SK-N-SH (cell line): ENCODE measurements around the gene WBP1. TPM values are rescaled to one million over a fixed set of nuclear protein-coding genes. Genes with fewer than 3 reads are reported as not detected.

Source experiments
- CTCF ChIA-PET: fragments of 300-600, 350-600 bp; formaldehyde crosslinking; extraction: SDS; loops from one replicate; lab custom pipeline; 2021; lab: Yijun Ruan, JAX
- POLR2A ChIA-PET: fragments of 350-600 bp; sonication (Branson Sonifier 250); formaldehyde crosslinking; extraction: SDS; loops from one replicate; lab custom pipeline; 2020; ENCODE audit warnings: antibody characterized with exemption, inconsistent platforms; lab: Yijun Ruan, JAX
- DNase-seq: peaks from one replicate; pipeline ENCODE4 v3.0.0; 2012
- H2AFZ ChIP-seq: fragments of 200-600 bp; sonication (generic); 2 replicates; pipeline ENCODE4 v1.8.1; 2016; ENCODE audit warnings: antibody characterized with exemption, mild to moderate bottlenecking, low read depth
- H3F3A ChIP-seq: fragments of 200-600 bp; sonication (generic); replicated peaks from 2 replicates; pipeline ENCODE3; 2016; ENCODE audit warnings: antibody characterized with exemption, mild to moderate bottlenecking; ENCODE audit not compliant: insufficient read depth
- H3K27ac ChIP-seq, 2 experiments: fragments of 200-500 bp in 1 of 2; fragments of 200-600 bp in 1 of 2; sonication (Bioruptor generic) in 1 of 2; sonication (generic), shearing (Covaris generic) in 1 of 2; 2 replicates each; pipeline versions ENCODE4 v1.5.1 to v1.6.1; 2014 to 2016; ENCODE audit warnings: low read depth in 2 of 2, inconsistent platforms in 1 of 2, low read length in 1 of 2, mild to moderate bottlenecking in 1 of 2, mixed read lengths in 1 of 2
- H3K27me3 ChIP-seq: fragments of 200-600 bp; sonication (generic), shearing (Covaris generic); 2 replicates; pipeline ENCODE4 v1.6.1; 2016; ENCODE audit warnings: mixed run types; ENCODE audit not compliant: insufficient read depth
- H3K36me3 ChIP-seq, 2 experiments: fragments of 200-500 bp in 1 of 2; fragments of 200-600 bp in 1 of 2; sonication (Bioruptor generic) in 1 of 2; sonication (generic) in 1 of 2; replicated peaks in 1 of 2; 2 replicates each; pipeline versions ENCODE3 to v1.5.1; 2014 to 2016; ENCODE audit warnings: low read length in 1 of 2, mild to moderate bottlenecking in 1 of 2; ENCODE audit not compliant: insufficient read depth in 2 of 2, control insufficient read depth in 1 of 2
- H3K4me1 ChIP-seq, 2 experiments: fragments of 200-500 bp in 1 of 2; fragments of 200-600 bp in 1 of 2; sonication (Bioruptor generic) in 1 of 2; sonication (generic), shearing (Covaris generic) in 1 of 2; 2 replicates each; pipeline versions ENCODE4 v1.5.1 to v1.6.1; 2014 to 2016; ENCODE audit warnings: low read depth in 1 of 2, low read length in 1 of 2, mixed run types in 1 of 2; ENCODE audit not compliant: insufficient read depth in 2 of 2, control insufficient read depth in 1 of 2
- H3K4me2 ChIP-seq: fragments of 200-600 bp; sonication (generic), shearing (Covaris generic); 2 replicates; pipeline ENCODE4 v1.6.1; 2017; ENCODE audit warnings: mixed run types
- H3K4me3 ChIP-seq, 2 experiments: fragments of 200-500 bp in 1 of 2; fragments of 200-600 bp in 1 of 2; sonication (Bioruptor generic) in 1 of 2; sonication (generic), shearing (Covaris generic) in 1 of 2; 2 replicates each; pipeline versions ENCODE4 v1.5.1 to v1.8.1; 2014 to 2016; ENCODE audit warnings: low read depth in 2 of 2, inconsistent platforms in 1 of 2, low read length in 1 of 2, mild to moderate bottlenecking in 1 of 2, mixed read lengths in 1 of 2, moderate library complexity in 1 of 2
- H3K79me2 ChIP-seq: fragments of 200-600 bp; sonication (generic); 2 replicates; pipeline ENCODE4 v1.8.1; 2017; ENCODE audit warnings: mild to moderate bottlenecking; ENCODE audit not compliant: insufficient read depth
- H3K9ac ChIP-seq: fragments of 200-600 bp; sonication (generic); 2 replicates; pipeline ENCODE4 v1.6.1; 2017; ENCODE audit warnings: mixed run types
- H3K9me2 ChIP-seq: fragments of 200-600 bp; sonication (generic); 2 replicates; pipeline ENCODE4 v1.6.1; 2017; ENCODE audit warnings: mixed run types
- H3K9me3 ChIP-seq: fragments of 200-600 bp; sonication (generic); 2 replicates; pipeline ENCODE4 v1.6.1; 2017; ENCODE audit warnings: mixed run types, mild to moderate bottlenecking, moderate library complexity
- H4K20me1 ChIP-seq: fragments of 200-600 bp; sonication (generic); 2 replicates; pipeline ENCODE4 v1.6.1; 2017; ENCODE audit warnings: mild to moderate bottlenecking, mixed run types; ENCODE audit not compliant: insufficient read depth
- CHD2 ChIP-seq: fragments of 150-350 bp; IDR thresholded peaks from 2 replicates; pipeline ENCODE4 v1.6.1; 2018; ENCODE audit warnings: low read length; ENCODE audit not compliant: partially characterized antibody
- CTCF ChIP-seq: fragments of 200-600 bp; sonication (generic); IDR thresholded peaks from 2 replicates; pipeline ENCODE4 v1.6.1; 2017; ENCODE audit warnings: antibody characterized with exemption, mild to moderate bottlenecking, moderate library complexity
- ELF1 ChIP-seq: IDR thresholded peaks from 2 replicates; pipeline ENCODE4 v1.4.0; 2012
- JUND ChIP-seq: IDR thresholded peaks from 2 replicates; pipeline ENCODE4 v1.4.0; 2012
- MEF2A ChIP-seq: IDR thresholded peaks from 2 replicates; pipeline ENCODE4 v1.4.0; 2012; ENCODE audit warnings: low read depth, borderline replicate concordance
- MXI1 ChIP-seq: IDR thresholded peaks from 2 replicates; pipeline ENCODE4 v1.6.1; 2012; ENCODE audit warnings: mild to moderate bottlenecking, low read depth, low read length, improper control_type of control experiment
- NFIC ChIP-seq: IDR thresholded peaks from 2 replicates; pipeline ENCODE4 v1.4.0; 2012; ENCODE audit warnings: borderline replicate concordance
- PBX3 ChIP-seq: IDR thresholded peaks from 2 replicates; pipeline ENCODE4; 2012
- POLR2AphosphoS5 ChIP-seq: IDR thresholded peaks from 2 replicates; pipeline ENCODE4 v1.6.1; 2012; ENCODE audit warnings: low read depth, low read length
- RFX5 ChIP-seq: IDR thresholded peaks from 2 replicates; pipeline ENCODE4 v1.6.1; 2012; ENCODE audit warnings: mild to moderate bottlenecking, improper control_type of control experiment, low read length
- RXRA ChIP-seq: IDR thresholded peaks from 2 replicates; pipeline ENCODE4 v1.4.0; 2012; ENCODE audit warnings: low read depth, mild to moderate bottlenecking, borderline replicate concordance
- SIN3A ChIP-seq: IDR thresholded peaks from 2 replicates; pipeline ENCODE4 v1.6.1; 2012; ENCODE audit warnings: low read depth, mild to moderate bottlenecking, low read length, moderate library complexity, borderline replicate concordance
- SMC3 ChIP-seq: IDR thresholded peaks from 2 replicates; pipeline ENCODE4 v1.6.1; 2012; ENCODE audit warnings: low read depth, low read length, improper control_type of control experiment
- TAF1 ChIP-seq: IDR thresholded peaks from 2 replicates; pipeline ENCODE4 v1.6.1; 2012; ENCODE audit warnings: low read depth, mild to moderate bottlenecking, low read length, moderate library complexity, borderline replicate concordance
- WGBS: methylation state at CpG from one replicate; pipeline ENCODE4 v1.1.6; 2017; ENCODE audit warnings: low lambda C conversion rate; 5-methylcytosine and 5-hydroxymethylcytosine counted together
- polyA plus RNA-seq, 3 experiments: library from polyadenylated mRNA; depleted of rRNA; stranded (reverse); fragments of >200 nt; gene quantifications; 2 replicates each; pipeline ENCODE4 v1.2.3, GENCODE V29; 2012
- TF ChIP-seq, protein P1 (sequence below): IDR thresholded peaks from 2 replicates; pipeline ENCODE4 v1.4.0; 2012; ENCODE audit warnings: low read depth, borderline replicate concordance
- TF ChIP-seq, protein P2 (sequence below): fragments of 150-350 bp; IDR thresholded peaks from 2 replicates; pipeline ENCODE4 v1.6.1; 2016; ENCODE audit warnings: mild to moderate bottlenecking, low read depth, low read length
- TF ChIP-seq, protein P3 (sequence below): fragments of 150-350 bp; IDR thresholded peaks from 2 replicates; pipeline ENCODE4 v1.6.1; 2017; ENCODE audit warnings: antibody characterized with exemption, low read length, low read depth, borderline replicate concordance
- TF ChIP-seq, protein P4 (sequence below): IDR thresholded peaks from 2 replicates; pipeline ENCODE4 v1.4.0; 2012; ENCODE audit warnings: low read depth, borderline replicate concordance

The WBP1 gene
- polyA plus RNA-seq, 1 of the 3 experiments (the other 2 are of a cell fraction) = 184 TPM

DNA sequence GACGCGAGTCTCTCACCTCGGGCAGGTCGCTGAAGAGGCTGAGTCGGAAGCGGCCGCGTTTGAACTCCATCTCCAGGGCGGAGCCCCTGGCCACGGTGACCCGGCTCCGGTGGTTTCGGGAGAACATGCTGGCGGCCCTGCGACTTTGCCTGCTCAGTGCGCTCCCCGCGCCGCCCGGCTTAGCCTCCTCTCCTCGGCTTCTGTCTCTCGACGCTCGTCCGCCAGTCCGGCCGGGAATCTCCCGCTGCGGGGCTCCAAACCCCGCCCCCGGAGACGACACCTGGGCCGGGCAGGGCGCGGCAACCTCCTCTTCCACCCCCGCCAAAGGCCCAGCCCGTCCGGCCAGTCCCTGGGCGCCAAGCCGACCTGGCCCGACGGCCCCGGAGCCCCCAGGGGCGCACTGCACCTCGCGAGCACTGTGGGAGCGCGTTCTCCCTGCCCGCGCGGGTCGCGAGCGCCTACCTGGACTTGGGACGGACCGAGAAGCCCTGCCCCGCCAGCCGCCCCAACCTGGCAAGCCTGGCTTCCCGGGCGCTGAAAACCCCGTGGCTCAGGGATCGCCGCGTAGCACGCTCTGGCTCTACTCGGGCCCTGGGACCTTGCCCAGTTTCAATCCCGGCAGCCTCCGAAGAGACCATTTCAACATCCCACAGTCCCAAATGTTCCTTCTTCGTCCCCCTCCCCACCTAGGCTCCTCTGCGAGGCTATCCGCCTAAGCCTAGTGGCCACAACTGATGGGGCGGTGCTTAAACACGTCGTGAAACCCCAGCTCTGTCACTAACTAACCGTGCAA, 16.4 kb upstream of the WBP1 start, which contains the start of gene RTKN:
Gene RTKN (minus strand): TSS at position 248 of the 793 bp plus-strand sequence. CDS start 121 bp downstream, at position 127.
- peak within 1 kb of the TSS; percentile 73 to 75 for H3K4me3 ChIP-seq
- H3K27ac ChIP-seq = peak within 1 kb of the TSS; percentile 64 to 98

More for the DNA sequence above, 16.4 kb upstream of the WBP1 start, which contains the start of gene RTKN:
- no peaks in the 10 kb centered on the region for H3K27me3 ChIP-seq
- peak within 1 kb of the TSS; percentile 97 for H3K4me2 ChIP-seq
- H3K9me3 ChIP-seq = no peaks in the 10 kb centered on the region
- DNase-seq = no peak
- TF ChIP-seq MXI1 = no peak
- no peak for TF ChIP-seq SIN3A
- TF ChIP-seq RXRA = no peak
- TF ChIP-seq NFIC = no peak
- TF ChIP-seq ELF1 = no peak
- TF ChIP-seq, protein P1, sequence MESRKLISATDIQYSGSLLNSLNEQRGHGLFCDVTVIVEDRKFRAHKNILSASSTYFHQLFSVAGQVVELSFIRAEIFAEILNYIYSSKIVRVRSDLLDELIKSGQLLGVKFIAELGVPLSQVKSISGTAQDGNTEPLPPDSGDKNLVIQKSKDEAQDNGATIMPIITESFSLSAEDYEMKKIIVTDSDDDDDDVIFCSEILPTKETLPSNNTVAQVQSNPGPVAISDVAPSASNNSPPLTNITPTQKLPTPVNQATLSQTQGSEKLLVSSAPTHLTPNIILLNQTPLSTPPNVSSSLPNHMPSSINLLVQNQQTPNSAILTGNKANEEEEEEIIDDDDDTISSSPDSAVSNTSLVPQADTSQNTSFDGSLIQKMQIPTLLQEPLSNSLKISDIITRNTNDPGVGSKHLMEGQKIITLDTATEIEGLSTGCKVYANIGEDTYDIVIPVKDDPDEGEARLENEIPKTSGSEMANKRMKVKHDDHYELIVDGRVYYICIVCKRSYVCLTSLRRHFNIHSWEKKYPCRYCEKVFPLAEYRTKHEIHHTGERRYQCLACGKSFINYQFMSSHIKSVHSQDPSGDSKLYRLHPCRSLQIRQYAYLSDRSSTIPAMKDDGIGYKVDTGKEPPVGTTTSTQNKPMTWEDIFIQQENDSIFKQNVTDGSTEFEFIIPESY = no peak
- no peak for TF ChIP-seq JUND
- no peak for TF ChIP-seq CTCF
- TF ChIP-seq MEF2A = no peak
- TF ChIP-seq, protein P2, sequence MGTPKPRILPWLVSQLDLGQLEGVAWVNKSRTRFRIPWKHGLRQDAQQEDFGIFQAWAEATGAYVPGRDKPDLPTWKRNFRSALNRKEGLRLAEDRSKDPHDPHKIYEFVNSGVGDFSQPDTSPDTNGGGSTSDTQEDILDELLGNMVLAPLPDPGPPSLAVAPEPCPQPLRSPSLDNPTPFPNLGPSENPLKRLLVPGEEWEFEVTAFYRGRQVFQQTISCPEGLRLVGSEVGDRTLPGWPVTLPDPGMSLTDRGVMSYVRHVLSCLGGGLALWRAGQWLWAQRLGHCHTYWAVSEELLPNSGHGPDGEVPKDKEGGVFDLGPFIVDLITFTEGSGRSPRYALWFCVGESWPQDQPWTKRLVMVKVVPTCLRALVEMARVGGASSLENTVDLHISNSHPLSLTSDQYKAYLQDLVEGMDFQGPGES = no peak
- no peak for TF ChIP-seq SMC3
- TF ChIP-seq CHD2 = no peak
- no peak for TF ChIP-seq RFX5
- TF ChIP-seq TAF1 = no peak
- TF ChIP-seq, protein P3, sequence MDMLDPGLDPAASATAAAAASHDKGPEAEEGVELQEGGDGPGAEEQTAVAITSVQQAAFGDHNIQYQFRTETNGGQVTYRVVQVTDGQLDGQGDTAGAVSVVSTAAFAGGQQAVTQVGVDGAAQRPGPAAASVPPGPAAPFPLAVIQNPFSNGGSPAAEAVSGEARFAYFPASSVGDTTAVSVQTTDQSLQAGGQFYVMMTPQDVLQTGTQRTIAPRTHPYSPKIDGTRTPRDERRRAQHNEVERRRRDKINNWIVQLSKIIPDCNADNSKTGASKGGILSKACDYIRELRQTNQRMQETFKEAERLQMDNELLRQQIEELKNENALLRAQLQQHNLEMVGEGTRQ = no peak
- no peak for TF ChIP-seq POLR2AphosphoS5
- TF ChIP-seq PBX3 = no peak
- TF ChIP-seq, protein P4, sequence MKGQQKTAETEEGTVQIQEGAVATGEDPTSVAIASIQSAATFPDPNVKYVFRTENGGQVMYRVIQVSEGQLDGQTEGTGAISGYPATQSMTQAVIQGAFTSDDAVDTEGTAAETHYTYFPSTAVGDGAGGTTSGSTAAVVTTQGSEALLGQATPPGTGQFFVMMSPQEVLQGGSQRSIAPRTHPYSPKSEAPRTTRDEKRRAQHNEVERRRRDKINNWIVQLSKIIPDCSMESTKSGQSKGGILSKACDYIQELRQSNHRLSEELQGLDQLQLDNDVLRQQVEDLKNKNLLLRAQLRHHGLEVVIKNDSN = no peak
- peaks cover 20 to 27% of the 10 kb centered on the region in 2 experiments; a peak in 3 of 4 replicates for H3K4me1 ChIP-seq
- H4K20me1 ChIP-seq = no peaks in the 10 kb centered on the region
- WGBS = 96% methylated on average over 65 of the region's 75 CpGs
- ChIA-PET CTCF (interaction anchor here (2.5 kb wide), 1 partner anchor 90 kb away, joined by 8 read pairs; no protein-coding TSS in a partner anchor), POLR2A (no interaction called here)
- H3K79me2 ChIP-seq = peaks cover 30% of the 10 kb centered on the region
- peak within 1 kb of the TSS; percentile 95 for H2AFZ ChIP-seq
- peak within 1 kb of the TSS; percentile 77 for H3K9ac ChIP-seq
- no peaks in the 10 kb centered on the region for H3K9me2 ChIP-seq
- H3F3A ChIP-seq = peaks cover 6% of the 10 kb centered on the region
- H3K36me3 ChIP-seq = no peaks in the 10 kb centered on the region
